Subcutaneous adipose tissue (tissue), 4 donors: ENCODE measurements around the gene RNASEH2B. TPM values are rescaled to one million over a fixed set of nuclear protein-coding genes. Genes with fewer than 3 reads are reported as not detected.

Experiments
- total RNA-seq, 4 donors: library from RNA; depleted of rRNA; stranded (reverse); fragments of >200 nt; gene quantifications; one replicate each; pipeline ENCODE4 v1.1.0, GENCODE V29; 2016
- TF ChIP-seq, protein P1 (sequence below): fragments of 450-650 bp; IDR thresholded peaks from one replicate; pipeline ENCODE4 v1.5.1; 2016; ENCODE audit warnings: low read depth, mild to moderate bottlenecking, control low read depth, antibody characterized with exemption, moderate library complexity

RNASEH2B gene
- total RNA-seq, 4 donors from 2014 or later: 23.4 to 63.6 (median 39.0) TPM

DNA sequence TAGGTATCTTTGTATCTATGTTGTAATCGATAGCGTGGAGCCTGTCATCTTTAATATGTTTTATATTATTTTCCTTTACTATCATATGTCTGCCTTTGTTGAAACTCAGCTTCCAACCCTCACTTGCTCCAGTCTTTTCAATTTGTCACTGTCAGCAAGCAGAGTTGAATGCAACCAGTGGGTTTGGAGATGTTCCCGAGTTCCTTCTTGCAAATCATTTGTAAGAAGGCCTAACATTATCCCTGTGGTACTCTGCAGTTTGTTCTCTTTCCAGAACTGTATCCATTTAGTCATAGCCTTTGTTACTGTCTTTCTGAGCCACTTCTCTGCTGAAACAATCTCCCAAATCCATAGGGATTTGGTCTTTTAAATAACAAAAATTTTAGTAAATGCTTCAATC lies 41.8 kb downstream of the RNASEH2B start:
- TF ChIP-seq, protein P1, sequence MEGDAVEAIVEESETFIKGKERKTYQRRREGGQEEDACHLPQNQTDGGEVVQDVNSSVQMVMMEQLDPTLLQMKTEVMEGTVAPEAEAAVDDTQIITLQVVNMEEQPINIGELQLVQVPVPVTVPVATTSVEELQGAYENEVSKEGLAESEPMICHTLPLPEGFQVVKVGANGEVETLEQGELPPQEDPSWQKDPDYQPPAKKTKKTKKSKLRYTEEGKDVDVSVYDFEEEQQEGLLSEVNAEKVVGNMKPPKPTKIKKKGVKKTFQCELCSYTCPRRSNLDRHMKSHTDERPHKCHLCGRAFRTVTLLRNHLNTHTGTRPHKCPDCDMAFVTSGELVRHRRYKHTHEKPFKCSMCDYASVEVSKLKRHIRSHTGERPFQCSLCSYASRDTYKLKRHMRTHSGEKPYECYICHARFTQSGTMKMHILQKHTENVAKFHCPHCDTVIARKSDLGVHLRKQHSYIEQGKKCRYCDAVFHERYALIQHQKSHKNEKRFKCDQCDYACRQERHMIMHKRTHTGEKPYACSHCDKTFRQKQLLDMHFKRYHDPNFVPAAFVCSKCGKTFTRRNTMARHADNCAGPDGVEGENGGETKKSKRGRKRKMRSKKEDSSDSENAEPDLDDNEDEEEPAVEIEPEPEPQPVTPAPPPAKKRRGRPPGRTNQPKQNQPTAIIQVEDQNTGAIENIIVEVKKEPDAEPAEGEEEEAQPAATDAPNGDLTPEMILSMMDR: no peak

DNA sequence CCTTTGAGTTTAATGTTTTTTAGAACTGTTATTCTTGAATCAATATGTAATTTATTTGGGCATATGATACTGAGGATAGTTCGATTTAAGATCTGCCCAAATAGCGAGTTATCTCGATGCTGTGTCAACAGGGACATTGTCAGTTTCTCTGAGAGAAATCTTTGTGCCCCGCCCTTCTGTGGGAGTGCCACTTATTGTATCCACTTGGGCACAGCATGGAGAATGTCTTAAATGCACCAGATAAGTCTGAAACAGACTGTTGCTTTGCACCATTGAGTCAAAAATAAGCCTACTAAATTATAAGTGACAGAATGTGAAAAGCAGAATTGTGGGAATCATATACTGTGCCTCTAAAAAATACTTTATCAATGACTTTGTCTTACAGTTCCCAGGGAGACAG lies 45.6 kb downstream of the RNASEH2B start:
- TF ChIP-seq, protein P1: no peak

DNA sequence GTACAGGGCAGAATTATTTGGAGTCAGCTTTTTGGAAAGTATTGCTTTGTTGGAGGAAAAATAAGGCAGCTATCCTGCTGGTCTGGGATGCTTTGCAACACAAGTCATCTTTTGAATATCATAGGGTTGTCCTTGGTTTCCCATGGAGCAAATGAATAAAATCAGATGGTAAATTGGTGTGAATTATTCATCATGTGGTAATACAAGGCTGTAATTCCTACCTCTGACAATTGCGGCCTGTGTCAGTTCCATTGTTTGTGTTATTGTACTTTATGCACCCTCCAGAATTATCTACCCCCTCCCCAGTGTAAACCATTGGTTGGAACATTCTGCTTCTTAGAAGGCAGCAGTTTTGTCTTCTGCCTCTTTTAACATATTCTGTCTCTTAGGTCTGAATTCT lies 46.2 kb downstream of the RNASEH2B start:
- TF ChIP-seq, protein P1: no peak

DNA sequence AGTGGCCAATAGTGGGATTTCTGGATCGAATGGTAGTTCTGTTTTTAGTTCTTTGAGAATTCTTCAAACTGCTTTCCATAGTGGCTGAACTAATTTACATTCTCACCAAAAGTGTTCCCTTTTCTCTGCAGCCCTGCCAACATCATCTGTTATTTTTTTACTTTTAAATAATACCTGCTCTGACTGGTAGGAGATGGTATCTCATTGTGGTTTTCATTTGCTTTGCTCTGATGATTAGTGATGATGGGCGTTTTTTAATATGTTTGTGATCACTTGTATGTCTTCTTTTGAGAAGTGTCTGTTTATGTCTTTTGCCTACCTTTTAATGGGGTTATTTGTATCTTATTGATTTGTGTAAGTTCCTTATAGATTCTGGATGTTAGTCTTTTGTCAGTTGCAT lies 48.0 kb downstream of the RNASEH2B start:
- TF ChIP-seq, protein P1: no peak

DNA sequence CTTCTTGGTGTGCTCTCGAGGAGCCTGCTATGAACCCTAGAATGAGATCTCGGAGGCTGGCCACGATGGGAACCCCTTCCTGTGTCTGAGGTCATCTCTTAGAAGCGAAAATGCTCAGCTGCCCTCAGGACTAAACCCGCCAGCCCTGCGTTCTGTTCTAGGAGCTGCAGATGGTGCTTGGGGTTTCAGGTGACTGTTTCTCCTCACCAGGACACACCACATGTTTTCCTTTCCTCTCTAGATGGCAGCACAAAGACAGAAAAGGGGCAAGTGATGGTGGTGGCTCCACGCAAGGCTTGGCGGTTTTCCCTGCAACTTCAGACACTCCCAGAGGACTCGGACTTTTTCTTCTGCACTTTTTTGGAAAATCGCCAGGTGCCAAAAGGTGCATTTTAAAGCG lies 60.1 kb downstream of the RNASEH2B start:
- TF ChIP-seq, protein P1: no peak

DNA sequence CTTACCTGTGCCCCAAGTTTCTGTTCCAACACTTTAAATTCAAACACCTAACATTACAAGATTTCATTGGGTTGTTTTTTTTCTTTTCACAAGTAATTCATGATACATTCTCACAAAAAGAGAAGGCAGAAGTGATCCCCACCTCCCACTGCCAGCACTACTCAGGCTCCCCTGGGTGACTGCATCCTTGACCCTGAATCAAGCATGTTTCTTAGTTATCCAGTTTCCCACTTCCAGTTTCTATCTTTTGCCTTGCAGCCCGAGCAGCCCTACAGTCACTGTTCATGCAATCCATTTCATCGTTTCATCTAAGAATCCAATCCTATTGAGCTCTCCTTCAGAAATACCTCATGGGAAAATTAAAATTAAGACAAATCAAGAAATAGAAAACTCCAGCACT lies 61.4 kb downstream of the RNASEH2B start:
- TF ChIP-seq, protein P1: no peak

DNA sequence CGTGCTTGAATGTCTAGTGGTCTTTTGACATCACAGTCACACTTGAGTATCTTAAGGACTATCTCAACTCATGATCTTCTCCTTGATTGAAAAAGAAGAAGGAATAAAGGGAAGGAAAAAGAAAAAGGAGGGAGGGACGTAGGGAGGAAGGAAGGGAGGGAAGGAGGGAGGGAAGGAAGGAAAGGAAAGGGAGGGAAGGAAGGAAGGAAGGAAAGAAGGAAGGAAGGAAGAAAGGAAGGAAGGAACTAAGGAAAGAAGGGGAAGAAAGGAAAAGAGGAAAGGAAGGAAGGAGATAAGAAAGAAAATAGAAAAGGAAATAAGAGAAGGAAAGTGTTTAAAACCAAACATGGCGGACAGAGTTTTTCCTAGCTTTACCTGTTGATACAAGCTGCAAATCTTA lies 64.7 kb downstream of the RNASEH2B start:
- TF ChIP-seq, protein P1: no peak
